ENCODE data around the gene FGF1. TPM values are rescaled to one million over a fixed set of nuclear protein-coding genes. Genes with fewer than 3 reads are reported as not detected.
A peak's percentile ranks its signal among the peaks of the same experiment; 100 is the strongest.

Gene FGF1
- total and polyA plus RNA-seq, 2 of the 4 experiments (the other 2 are of a cell fraction), result 7.6 to 7.7 TPM

DNA sequence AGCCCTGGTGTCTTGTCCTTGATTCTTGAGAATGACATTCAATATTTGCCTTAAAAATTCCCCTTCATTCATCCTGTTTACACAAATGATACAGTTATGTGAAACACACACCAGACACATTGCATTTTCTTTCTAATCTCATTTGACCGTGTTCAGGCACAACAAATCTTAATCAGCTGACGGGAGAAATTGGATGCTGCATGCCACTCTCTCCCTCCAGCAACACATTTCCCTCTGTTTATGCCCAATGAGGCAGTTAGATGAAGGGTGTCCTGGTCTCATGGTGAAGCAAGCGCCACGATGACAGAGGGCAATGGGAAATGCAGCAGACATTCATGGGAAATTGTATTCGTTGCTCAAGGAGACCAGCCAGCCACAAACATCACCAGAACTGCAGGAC, 3.2 kb upstream of the FGF1 start:
- no peak overlapping the region for H4K8ac ChIP-seq (ENCODE audit: low read depth in 2 of 2, low read length in 2 of 2)
- peaks cover 21% of the 10 kb centered on the region for H3K4me1 ChIP-seq (ENCODE audit: control insufficient read depth, insufficient read depth, low read length)
- no peaks in the 10 kb centered on the region for H3K79me1 ChIP-seq (ENCODE audit: low read depth in 1 of 2, low read length in 2 of 2)
- ATAC-seq (ENCODE audit: low read depth) (no peak), DNase-seq (no peak)
- H2AK9ac ChIP-seq (replicated peaks; ENCODE audit: low read depth, low read length, poor library complexity), result no peak overlapping the region
- peaks cover 7% of the 10 kb centered on the region; the same call in 1 of the 2 replicates for H3K9me1 ChIP-seq (ENCODE audit: insufficient read depth, low read length)
- dilution Hi-C loops (cut with HindIII; ENCODE audit: low sequenced_read_pairs, unreplicated experiment), result no loop called here
- no peaks in the 10 kb centered on the region for H4K20me1 ChIP-seq (ENCODE audit: insufficient read depth, low read length)
- H2AFZ ChIP-seq (replicated peaks; ENCODE audit: low read length, poor library complexity), result peak overlapping the region; percentile 83
- in situ Hi-C loops (cut with MboI; ENCODE audit: low sequenced_read_pairs), result no loop called here
- no peaks in the 10 kb centered on the region for H3K36me3 ChIP-seq (ENCODE audit: control insufficient read depth, insufficient read depth, low read length)
- BruUV-seq (replicated peaks), result no TSS peak
- H3K4me3 ChIP-seq (ENCODE audit: insufficient read depth, low read depth, low read length), result no peak overlapping the region
- H3K9me3 ChIP-seq (ENCODE audit: control insufficient read depth, insufficient read depth, low read length), result no peaks in the 10 kb centered on the region
- no peak overlapping the region for H2BK5ac ChIP-seq (ENCODE audit: low read depth, low read length, poor library complexity, severe bottlenecking)
- no peak overlapping the region for H3K18ac ChIP-seq (ENCODE audit: low read depth, low read length)
- no peak overlapping the region for H2BK15ac ChIP-seq (ENCODE audit: low read depth, low read length)
- H2BK120ac ChIP-seq (ENCODE audit: low read depth, low read length), result no peak overlapping the region
- H3K27ac ChIP-seq (ENCODE audit: insufficient read depth, low read length), result no peak overlapping the region
- H2BK20ac ChIP-seq (ENCODE audit: low read depth, low read length), result no peak overlapping the region
- H3K9ac ChIP-seq (ENCODE audit: low read depth, low read length), result no peak overlapping the region
- ChIA-PET CTCF (no interaction called here), POLR2A (ENCODE audit: unreplicated experiment) (no interaction called here)
- H4K91ac ChIP-seq (ENCODE audit: insufficient read depth, low read depth, low read length), result no peak overlapping the region
- H2AK5ac ChIP-seq (ENCODE audit: low read depth, low read length), result no peak overlapping the region
- intact Hi-C loops (cut with micrococcal nuclease), result no loop called here
- H3K23ac ChIP-seq (ENCODE audit: low read depth, low read length), result peak overlapping the region; percentile 71; the same call in 1 of the 2 replicates
- H3K4ac ChIP-seq (ENCODE audit: low read depth, low read length), result no peak overlapping the region
- no peak overlapping the region for H3K56ac ChIP-seq (ENCODE audit: extremely low read depth, insufficient read depth, low read length)
- no peak overlapping the region for H3K4me2 ChIP-seq (ENCODE audit: low read depth, low read length)
- no peak overlapping the region for H3K14ac ChIP-seq (replicated peaks; ENCODE audit: low read depth, low read length)
- no peaks in the 10 kb centered on the region for H3K27me3 ChIP-seq (ENCODE audit: control insufficient read depth, insufficient read depth, low read length)
- H4K5ac ChIP-seq (ENCODE audit: low read depth, low read length), result no peak overlapping the region
- TF ChIP-seq CEBPB (IDR thresholded peaks at IDR 0.05; ENCODE audit: low read depth, low read length) (no peak), SMC3 (IDR thresholded peaks at IDR 0.05; ENCODE audit: low read depth, low read length) (no peak), FOS (IDR thresholded peaks at IDR 0.05; ENCODE audit: low read depth, low read length) (no peak), MAZ (IDR thresholded peaks at IDR 0.05; ENCODE audit: borderline replicate concordance, low read depth, low read length) (no peak), MXI1 (IDR thresholded peaks at IDR 0.05; ENCODE audit: borderline replicate concordance, low read depth, low read length) (no peak), RAD21 (IDR thresholded peaks at IDR 0.05; ENCODE audit: low read length) (no peak), CHD1 (IDR thresholded peaks at IDR 0.05; ENCODE audit: low read depth, low read length) (no peak), NFE2L2 (IDR thresholded peaks at IDR 0.05; ENCODE audit: low read depth, low read length) (no peak), RFX5 (IDR thresholded peaks at IDR 0.05; ENCODE audit: low read depth, low read length) (no peak)
- TF ChIP-seq, protein P1, sequence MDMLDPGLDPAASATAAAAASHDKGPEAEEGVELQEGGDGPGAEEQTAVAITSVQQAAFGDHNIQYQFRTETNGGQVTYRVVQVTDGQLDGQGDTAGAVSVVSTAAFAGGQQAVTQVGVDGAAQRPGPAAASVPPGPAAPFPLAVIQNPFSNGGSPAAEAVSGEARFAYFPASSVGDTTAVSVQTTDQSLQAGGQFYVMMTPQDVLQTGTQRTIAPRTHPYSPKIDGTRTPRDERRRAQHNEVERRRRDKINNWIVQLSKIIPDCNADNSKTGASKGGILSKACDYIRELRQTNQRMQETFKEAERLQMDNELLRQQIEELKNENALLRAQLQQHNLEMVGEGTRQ (IDR thresholded peaks at IDR 0.05; ENCODE audit: low read depth, low read length), result no peak
- 50% methylated on average over 1 of the region's 5 CpGs; no CpG with 5 or more reads in 1 of the 2 experiments for whole genome bisulfite sequencing, 2 experiments (ENCODE audit: extremely low coverage in 2 of 2, insufficient read length in 1 of 2)
